Measurements from ENCODE around the gene ENAH.

Gene ENAH

GRCh38 chr1:225462429-225462713, 190.6 kb downstream of the ENAH start:
- Histone ChIP-seq H3K14ac (ENCODE audit: low read length in 2 of 2) (no peak overlapping the region), H3K4me3 (ENCODE audit: insufficient read depth in 1 of 2, low read depth in 1 of 2, low read length in 2 of 2) (no peak overlapping the region), H3K27me3 (ENCODE audit: control insufficient read depth in 1 of 2, insufficient read depth in 1 of 2, low read length in 2 of 2) (peaks cover 0 to 31% of the 10 kb centered on the region in 2 experiments), H3K4me2 (ENCODE audit: low read length, poor library complexity, severe bottlenecking) (no peak overlapping the region), H2BK15ac (ENCODE audit: low read depth, poor library complexity, severe bottlenecking) (no peak overlapping the region), H2BK5ac (ENCODE audit: low read depth, low read length, poor library complexity, severe bottlenecking) (no peak overlapping the region), H2AK5ac (ENCODE audit: low read length, severe bottlenecking) (no peak overlapping the region), H3K23ac (ENCODE audit: low read length in 2 of 2) (no peak overlapping the region), H3K79me1 (replicated peaks; ENCODE audit: low read length, poor library complexity, severe bottlenecking) (no peaks in the 10 kb centered on the region), H2BK120ac (ENCODE audit: low read depth, low read length) (no peak overlapping the region), H3K9ac (ENCODE audit: low read length) (no peak overlapping the region), H3K4ac (ENCODE audit: low read depth in 1 of 2, low read length in 2 of 2) (no peak overlapping the region), H2BK12ac (ENCODE audit: low read length in 2 of 2) (no peak overlapping the region), H3K18ac (ENCODE audit: low read depth in 1 of 2, low read length in 2 of 2) (no peak overlapping the region), H4K91ac (ENCODE audit: low read length) (no peak overlapping the region), H3K9me3 (ENCODE audit: control insufficient read depth, low read length) (no peaks in the 10 kb centered on the region), H3K4me1 (ENCODE audit: control insufficient read depth, insufficient read depth, low read depth, low read length) (peaks cover 38% of the 10 kb centered on the region), H3K27ac (ENCODE audit: low read length, poor library complexity, severe bottlenecking) (no peak overlapping the region), H3K36me3 (ENCODE audit: control insufficient read depth in 1 of 2, insufficient read depth in 2 of 2, low read depth in 1 of 2, low read length in 2 of 2) (no peaks in the 10 kb centered on the region), H4K8ac (ENCODE audit: low read length) (no peak overlapping the region), H2AFZ (ENCODE audit: low read depth, low read length) (no peak overlapping the region)
- DNase-seq, result no peak
- 86% methylated on average over 5 of the region's 5 CpGs for WGBS

GRCh38 chr1:225461533-225462428, 191.1 kb downstream of the ENAH start:
- no peak overlapping the region for H2BK120ac ChIP-seq (ENCODE audit: low read depth, low read length)
- H3K23ac ChIP-seq (ENCODE audit: low read length in 2 of 2), result no peak overlapping the region
- WGBS, result 87% methylated on average over 17 of the region's 19 CpGs
- no peak for DNase-seq
- H3K4me3 ChIP-seq (ENCODE audit: insufficient read depth in 1 of 2, low read depth in 1 of 2, low read length in 2 of 2), result no peak overlapping the region
- no peak overlapping the region for H3K27ac ChIP-seq (ENCODE audit: low read length, poor library complexity, severe bottlenecking)
- no peak overlapping the region for H3K9ac ChIP-seq (ENCODE audit: low read length)
- H3K36me3 ChIP-seq (ENCODE audit: control insufficient read depth in 1 of 2, insufficient read depth in 2 of 2, low read depth in 1 of 2, low read length in 2 of 2), result no peaks in the 10 kb centered on the region
- H4K8ac ChIP-seq (ENCODE audit: low read length), result peak overlapping the region; percentile 1
- no peak overlapping the region for H2BK5ac ChIP-seq (ENCODE audit: low read depth, low read length, poor library complexity, severe bottlenecking)
- peak overlapping the region in 1 of 2 experiments; percentile 76 for H2BK12ac ChIP-seq (ENCODE audit: low read length in 2 of 2)
- no peaks in the 10 kb centered on the region for H3K9me3 ChIP-seq (ENCODE audit: control insufficient read depth, low read length)
- no peak overlapping the region for H2AFZ ChIP-seq (ENCODE audit: low read depth, low read length)
- peaks cover 38% of the 10 kb centered on the region for H3K4me1 ChIP-seq (ENCODE audit: control insufficient read depth, insufficient read depth, low read depth, low read length)
- H3K4ac ChIP-seq (ENCODE audit: low read depth in 1 of 2, low read length in 2 of 2), result no peak overlapping the region
- H4K91ac ChIP-seq (ENCODE audit: low read length), result no peak overlapping the region
- H2AK5ac ChIP-seq (ENCODE audit: low read length, severe bottlenecking), result peak overlapping the region; percentile 43
- no peak overlapping the region for H3K4me2 ChIP-seq (ENCODE audit: low read length, poor library complexity, severe bottlenecking)
- no peak overlapping the region for H2BK15ac ChIP-seq (ENCODE audit: low read depth, poor library complexity, severe bottlenecking)
- no peak overlapping the region for H3K18ac ChIP-seq (ENCODE audit: low read depth in 1 of 2, low read length in 2 of 2)
- no peaks in the 10 kb centered on the region for H3K79me1 ChIP-seq (replicated peaks; ENCODE audit: low read length, poor library complexity, severe bottlenecking)
- H3K14ac ChIP-seq (ENCODE audit: low read length in 2 of 2), result peak overlapping the region in 1 of 2 experiments; percentile 26
- peaks cover 0 to 31% of the 10 kb centered on the region in 2 experiments for H3K27me3 ChIP-seq (ENCODE audit: control insufficient read depth in 1 of 2, insufficient read depth in 1 of 2, low read length in 2 of 2)

GRCh38 chr1:225460737-225461532, 192.0 kb downstream of the ENAH start:
- Histone ChIP-seq H3K4me3 (ENCODE audit: insufficient read depth in 1 of 2, low read depth in 1 of 2, low read length in 2 of 2) (no peak overlapping the region), H2BK5ac (ENCODE audit: low read depth, low read length, poor library complexity, severe bottlenecking) (peak overlapping the region; percentile 6), H3K9ac (ENCODE audit: low read length) (no peak overlapping the region), H3K4ac (ENCODE audit: low read depth in 1 of 2, low read length in 2 of 2) (no peak overlapping the region), H4K91ac (ENCODE audit: low read length) (no peak overlapping the region), H3K4me2 (ENCODE audit: low read length, poor library complexity, severe bottlenecking) (no peak overlapping the region), H2AK5ac (ENCODE audit: low read length, severe bottlenecking) (no peak overlapping the region), H3K36me3 (ENCODE audit: control insufficient read depth in 1 of 2, insufficient read depth in 2 of 2, low read depth in 1 of 2, low read length in 2 of 2) (no peaks in the 10 kb centered on the region), H2AFZ (ENCODE audit: low read depth, low read length) (no peak overlapping the region), H3K18ac (ENCODE audit: low read depth in 1 of 2, low read length in 2 of 2) (peak overlapping the region in 1 of 2 experiments; percentile 37), H2BK15ac (ENCODE audit: low read depth, poor library complexity, severe bottlenecking) (no peak overlapping the region), H4K8ac (ENCODE audit: low read length) (no peak overlapping the region), H2BK120ac (ENCODE audit: low read depth, low read length) (no peak overlapping the region), H3K4me1 (ENCODE audit: control insufficient read depth, insufficient read depth, low read depth, low read length) (peaks cover 38% of the 10 kb centered on the region), H3K14ac (ENCODE audit: low read length in 2 of 2) (peak overlapping the region in 1 of 2 experiments; percentile 67), H3K27me3 (ENCODE audit: control insufficient read depth in 1 of 2, insufficient read depth in 1 of 2, low read length in 2 of 2) (peaks cover 0 to 30% of the 10 kb centered on the region in 2 experiments), H3K27ac (ENCODE audit: low read length, poor library complexity, severe bottlenecking) (no peak overlapping the region), H2BK12ac (ENCODE audit: low read length in 2 of 2) (no peak overlapping the region), H3K79me1 (replicated peaks; ENCODE audit: low read length, poor library complexity, severe bottlenecking) (no peaks in the 10 kb centered on the region), H3K23ac (ENCODE audit: low read length in 2 of 2) (no peak overlapping the region), H3K9me3 (ENCODE audit: control insufficient read depth, low read length) (no peaks in the 10 kb centered on the region)
- DNase-seq, result peak; percentile 20
- 84% methylated on average over 8 of the region's 8 CpGs for WGBS

Data from mesenchymal stem cell (in vitro differentiated cells and primary cell).